Keratinocyte (primary cell): Measurements from ENCODE around the gene TENT5A.

Experiments used
- EZH2 ChIP-seq: IDR thresholded peaks from one replicate; pipeline ENCODE4 v1.6.1; 2012; ENCODE audit warnings: inconsistent platforms, mild to moderate bottlenecking, low read length, moderate library complexity
- TF ChIP-seq, protein P1 (sequence below), 3 experiments: IDR thresholded peaks in 1 of 3; conservative IDR thresholded peaks in 1 of 3; optimal IDR thresholded peaks in 1 of 3; 2 replicates in 2 of 3; 3 replicates in 1 of 3; pipeline versions ENCODE3 to v1.5.1; 2011; ENCODE audit warnings: low read length in 3 of 3, mild to moderate bottlenecking in 3 of 3, moderate library complexity in 2 of 3, control low read depth in 1 of 3, inconsistent platforms in 1 of 3; ENCODE audit not compliant: insufficient read depth in 2 of 3; ENCODE audit errors: extremely low read depth in 1 of 3

DNA sequence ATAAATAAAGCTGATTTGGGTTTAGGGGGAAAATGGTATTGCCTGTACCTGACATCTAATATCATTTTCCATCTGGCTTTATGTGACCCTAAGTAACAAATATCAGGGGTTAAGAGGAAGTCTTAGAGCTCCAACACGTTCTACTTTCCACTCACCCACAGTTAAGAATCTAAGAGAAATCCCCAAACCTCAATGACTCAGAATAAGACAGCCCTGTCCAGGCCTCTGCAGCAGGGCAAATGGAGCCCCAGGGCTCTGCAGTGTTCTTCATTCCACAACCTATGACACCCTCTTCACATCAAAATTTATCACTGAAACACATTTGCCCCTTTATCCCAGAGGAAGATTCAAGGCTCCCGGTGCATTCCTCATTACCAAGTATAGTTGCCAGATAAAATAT is 20.3 kb upstream of the TENT5A start:
- TF ChIP-seq, protein P1, sequence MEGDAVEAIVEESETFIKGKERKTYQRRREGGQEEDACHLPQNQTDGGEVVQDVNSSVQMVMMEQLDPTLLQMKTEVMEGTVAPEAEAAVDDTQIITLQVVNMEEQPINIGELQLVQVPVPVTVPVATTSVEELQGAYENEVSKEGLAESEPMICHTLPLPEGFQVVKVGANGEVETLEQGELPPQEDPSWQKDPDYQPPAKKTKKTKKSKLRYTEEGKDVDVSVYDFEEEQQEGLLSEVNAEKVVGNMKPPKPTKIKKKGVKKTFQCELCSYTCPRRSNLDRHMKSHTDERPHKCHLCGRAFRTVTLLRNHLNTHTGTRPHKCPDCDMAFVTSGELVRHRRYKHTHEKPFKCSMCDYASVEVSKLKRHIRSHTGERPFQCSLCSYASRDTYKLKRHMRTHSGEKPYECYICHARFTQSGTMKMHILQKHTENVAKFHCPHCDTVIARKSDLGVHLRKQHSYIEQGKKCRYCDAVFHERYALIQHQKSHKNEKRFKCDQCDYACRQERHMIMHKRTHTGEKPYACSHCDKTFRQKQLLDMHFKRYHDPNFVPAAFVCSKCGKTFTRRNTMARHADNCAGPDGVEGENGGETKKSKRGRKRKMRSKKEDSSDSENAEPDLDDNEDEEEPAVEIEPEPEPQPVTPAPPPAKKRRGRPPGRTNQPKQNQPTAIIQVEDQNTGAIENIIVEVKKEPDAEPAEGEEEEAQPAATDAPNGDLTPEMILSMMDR (optimal IDR thresholded peaks at IDR 0.05 in 1 of 3, IDR thresholded peaks at IDR 0.05 in 1 of 3, conservative IDR thresholded peaks at IDR 0.05 in 1 of 3; ENCODE audit: extremely low read depth in 1 of 3, insufficient read depth in 2 of 3, low read length in 3 of 3): no peak
- TF ChIP-seq EZH2: no peak
